ENCODE results near the gene PDCL2.

- TF ChIP-seq CTCF (IDR thresholded peaks at IDR 0.05), result no peak
- TF ChIP-seq EZH2 (IDR thresholded peaks at IDR 0.05; ENCODE audit: borderline replicate concordance, insufficient read depth, low read depth, low read length, poor library complexity, severe bottlenecking), result no peak
These were observed 31.9 kb downstream of the PDCL2 start for GRCh38 chr4:55560096-55560495.
